ENCODE data around the gene SORL1-AS1.
A peak's percentile ranks its signal among the peaks of the same experiment; 100 is the strongest.

SORL1-AS1 gene

GRCh38 chr11:121459413-121460017 lies 6.7 kb upstream of the SORL1-AS1 start:
- peaks cover 12% of the 10 kb centered on the region for H3K4me1 Mint-ChIP-seq
- TF ChIP-seq CTCF (IDR thresholded peaks at IDR 0.05; ENCODE audit: unreplicated experiment in 3 of 3): no peak
- peaks cover 30% of the 10 kb centered on the region for H3K27me3 Mint-ChIP-seq (ENCODE audit: low read depth)
- H3K36me3 Mint-ChIP-seq (ENCODE audit: low read depth): no peaks in the 10 kb centered on the region
- no peak overlapping the region for H3K4me3 Mint-ChIP-seq
- H3K27ac Mint-ChIP-seq: peak overlapping the region in 2 of 3 experiments; percentile 2 to 32
- H3K9me3 Mint-ChIP-seq: no peaks in the 10 kb centered on the region

- no peaks in the 10 kb centered on the region for H3K36me3 Mint-ChIP-seq (ENCODE audit: low read depth)
- no peaks in the 10 kb centered on the region for H3K9me3 Mint-ChIP-seq
- no peak overlapping the region for H3K27ac Mint-ChIP-seq
- no peak for TF ChIP-seq CTCF (IDR thresholded peaks at IDR 0.05; ENCODE audit: unreplicated experiment in 3 of 3)
- peaks cover 37% of the 10 kb centered on the region for H3K27me3 Mint-ChIP-seq (ENCODE audit: low read depth)
- H3K4me1 Mint-ChIP-seq: peaks cover 7% of the 10 kb centered on the region
- H3K4me3 Mint-ChIP-seq: no peak overlapping the region
Measured at GRCh38 chr11:121458551-121458950, 5.8 kb upstream of the SORL1-AS1 start.

GRCh38 chr11:121456816-121457431 lies 4.2 kb upstream of the SORL1-AS1 start:
- peak overlapping the region in 1 of 3 experiments; percentile 33 for H3K27ac Mint-ChIP-seq
- H3K36me3 Mint-ChIP-seq (ENCODE audit: low read depth): no peaks in the 10 kb centered on the region
- TF ChIP-seq CTCF (IDR thresholded peaks at IDR 0.05; ENCODE audit: unreplicated experiment in 3 of 3): no peak
- peaks cover 11% of the 10 kb centered on the region for H3K4me1 Mint-ChIP-seq
- no peak overlapping the region for H3K4me3 Mint-ChIP-seq
- H3K9me3 Mint-ChIP-seq: no peaks in the 10 kb centered on the region
- peaks cover 48% of the 10 kb centered on the region for H3K27me3 Mint-ChIP-seq (ENCODE audit: low read depth)

GRCh38 chr11:121456151-121456550 lies 3.4 kb upstream of the SORL1-AS1 start:
- Mint-ChIP-seq H3K27me3 (ENCODE audit: low read depth) (peaks cover 49% of the 10 kb centered on the region), H3K4me1 (peaks cover 15% of the 10 kb centered on the region), H3K36me3 (ENCODE audit: low read depth) (no peaks in the 10 kb centered on the region), H3K9me3 (no peaks in the 10 kb centered on the region), H3K27ac (peak overlapping the region in 1 of 3 experiments; percentile 45), H3K4me3 (peak overlapping the region in 2 of 3 experiments; percentile 18 to 65)
- TF ChIP-seq CTCF (IDR thresholded peaks at IDR 0.05; ENCODE audit: unreplicated experiment in 3 of 3): no peak

- H3K4me1 Mint-ChIP-seq: peaks cover 15% of the 10 kb centered on the region
- peaks cover 59% of the 10 kb centered on the region for H3K27me3 Mint-ChIP-seq (ENCODE audit: low read depth)
- TF ChIP-seq CTCF (IDR thresholded peaks at IDR 0.05; ENCODE audit: unreplicated experiment in 3 of 3): no peak
- H3K27ac Mint-ChIP-seq: no peak overlapping the region
- peak overlapping the region in 2 of 3 experiments; percentile 71 to 72 for H3K4me3 Mint-ChIP-seq
- no peaks in the 10 kb centered on the region for H3K9me3 Mint-ChIP-seq
- no peaks in the 10 kb centered on the region for H3K36me3 Mint-ChIP-seq (ENCODE audit: low read depth)
Measured at GRCh38 chr11:121455115-121455514, 2.3 kb upstream of the SORL1-AS1 start.

Measured in nephron (organoid).